HG03442 (cell line): ENCODE results near the gene HSDL1.

Experiments used
- ATAC-seq: cut with Tn5 transposase; IDR thresholded peaks from one replicate; pipeline ENCODE4 v1.9.1; 2021; ENCODE audit warnings: mild to moderate bottlenecking, moderate library complexity; ENCODE audit not compliant: unreplicated experiment

HSDL1 gene

DNA sequence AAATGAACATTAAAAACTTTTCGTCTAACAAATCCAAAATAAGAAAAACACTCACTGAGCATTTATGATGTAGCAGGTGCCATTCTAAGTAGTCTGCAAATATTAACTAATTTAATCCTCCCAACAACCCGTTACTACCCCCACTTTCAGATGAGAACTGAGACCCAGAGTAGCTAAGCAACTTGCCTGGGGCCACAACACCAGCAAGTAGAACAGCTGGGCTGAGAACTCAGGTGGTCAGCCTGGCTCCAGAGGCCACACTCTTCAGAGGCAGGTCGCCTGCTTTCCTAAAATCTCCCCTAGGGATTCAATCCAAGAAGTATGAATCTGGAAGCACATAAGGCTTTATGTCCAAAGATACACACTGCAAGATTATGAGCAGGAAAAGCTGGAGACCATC lies 34.5 kb downstream of the HSDL1 start:
- ATAC-seq: no peak

DNA sequence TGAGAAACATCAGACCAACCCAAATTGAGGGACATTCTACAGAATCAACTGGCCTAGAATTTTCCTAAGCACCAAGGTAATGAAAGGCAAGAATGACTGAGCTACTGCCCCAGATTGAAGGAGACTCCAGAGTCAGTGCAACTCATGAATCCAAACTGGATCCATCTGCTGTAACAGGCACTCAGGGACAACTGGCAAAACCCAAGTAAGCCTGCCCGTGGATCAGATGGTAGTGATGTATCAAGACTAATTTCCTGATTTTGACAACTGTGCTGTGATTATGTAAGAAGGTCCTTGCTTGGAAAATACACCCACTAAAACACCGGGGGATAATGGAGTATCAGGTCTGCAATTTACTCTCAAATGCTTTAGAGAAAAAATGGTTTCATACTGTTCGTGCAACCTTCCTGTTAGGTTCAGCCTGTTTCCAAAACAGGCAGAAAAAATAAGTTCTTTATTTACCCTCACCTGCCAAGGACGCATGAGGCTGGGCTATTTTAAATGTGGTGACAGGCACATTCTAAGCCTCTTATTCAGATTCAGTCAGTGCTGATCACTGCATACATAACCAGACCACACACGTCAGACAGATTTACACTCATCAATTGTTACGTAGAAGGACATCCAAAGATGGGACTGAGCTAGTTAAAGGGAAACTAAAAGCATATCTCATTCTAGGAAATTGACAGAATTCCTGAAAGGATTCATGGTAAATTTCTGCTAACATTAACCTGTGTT lies 35.2 kb downstream of the HSDL1 start:
- ATAC-seq: no peak

DNA sequence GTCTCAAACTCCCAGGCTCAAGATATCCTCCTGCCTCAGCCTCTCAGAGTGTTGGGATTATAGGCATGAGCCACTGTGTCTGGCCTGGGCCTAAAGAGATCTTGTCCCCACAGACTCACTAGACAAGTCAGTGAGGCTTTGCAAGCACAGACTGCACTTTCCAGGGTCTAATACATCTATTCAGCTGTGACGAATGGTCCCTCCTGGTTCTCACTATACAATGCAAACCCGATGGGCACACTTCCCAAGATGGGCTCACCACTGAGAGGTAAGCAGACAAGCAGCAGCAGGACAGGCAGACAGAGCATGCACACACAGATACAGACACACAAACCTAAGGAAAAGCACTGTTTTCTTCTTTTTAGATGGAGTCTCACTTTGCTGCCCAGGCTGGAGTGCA lies 37.1 kb downstream of the HSDL1 start:
- no peak for ATAC-seq

DNA sequence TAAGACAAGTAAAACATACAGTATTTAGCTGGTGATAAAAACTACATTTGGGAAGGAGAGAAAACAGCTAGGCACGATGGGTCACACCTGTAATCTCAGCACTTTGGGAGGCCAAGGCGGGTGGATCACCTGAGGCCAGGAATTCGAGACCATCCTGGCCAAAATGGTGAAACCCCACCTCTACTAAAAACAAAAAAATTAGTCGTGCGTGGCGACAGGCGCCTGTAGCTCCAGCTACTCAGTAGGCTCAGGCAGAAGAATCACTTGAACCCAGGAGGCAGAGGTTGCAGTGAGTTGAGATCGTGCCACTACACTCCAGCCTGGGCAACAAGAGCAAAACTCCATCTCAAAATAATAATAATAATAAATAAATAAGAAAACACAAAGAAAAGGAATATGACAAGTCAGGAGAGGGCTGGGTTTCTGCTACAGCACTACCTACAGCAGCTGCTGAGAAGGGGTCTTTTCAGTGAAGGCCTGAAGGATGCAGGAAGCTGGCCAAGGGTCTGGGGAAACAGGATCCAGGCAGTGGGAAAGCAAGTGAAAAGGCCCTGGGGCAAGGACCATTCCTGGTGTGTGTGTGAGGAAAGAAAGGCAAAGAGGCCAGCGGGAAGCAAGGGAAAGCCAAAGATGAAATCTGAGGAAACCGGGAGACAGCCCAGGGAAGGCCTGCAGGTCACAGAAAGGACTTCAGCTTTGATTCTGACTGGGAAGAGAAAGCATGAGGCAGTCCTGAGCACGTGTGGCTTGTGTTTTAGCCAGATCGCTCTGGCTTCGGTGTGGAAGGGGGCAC lies 38.8 kb downstream of the HSDL1 start:
- no peak for ATAC-seq

DNA sequence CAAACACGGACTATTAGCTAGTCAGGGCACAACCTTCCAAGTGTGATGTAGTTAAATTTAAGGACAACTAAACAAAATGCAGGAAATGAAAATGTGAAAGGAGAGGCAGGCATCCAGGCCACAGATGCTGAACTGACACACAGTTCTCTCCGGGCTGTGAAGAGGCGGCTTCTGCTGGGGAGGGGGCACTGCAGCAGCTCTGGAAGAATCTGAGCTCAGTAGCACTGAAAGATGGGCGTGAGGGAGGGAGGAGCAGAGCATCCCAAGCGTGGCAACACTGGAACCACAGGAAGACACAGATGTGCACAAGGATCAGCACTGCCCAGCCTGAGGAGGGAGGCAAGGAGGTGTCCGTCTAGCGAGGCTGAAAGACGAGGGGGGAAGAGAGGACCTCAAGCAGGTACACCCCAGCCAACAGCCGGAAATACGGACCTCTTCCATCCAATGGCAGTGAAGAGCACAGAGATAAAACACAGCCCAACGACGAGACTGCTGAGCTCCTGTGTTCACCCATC lies 39.6 kb downstream of the HSDL1 start:
- ATAC-seq: no peak

DNA sequence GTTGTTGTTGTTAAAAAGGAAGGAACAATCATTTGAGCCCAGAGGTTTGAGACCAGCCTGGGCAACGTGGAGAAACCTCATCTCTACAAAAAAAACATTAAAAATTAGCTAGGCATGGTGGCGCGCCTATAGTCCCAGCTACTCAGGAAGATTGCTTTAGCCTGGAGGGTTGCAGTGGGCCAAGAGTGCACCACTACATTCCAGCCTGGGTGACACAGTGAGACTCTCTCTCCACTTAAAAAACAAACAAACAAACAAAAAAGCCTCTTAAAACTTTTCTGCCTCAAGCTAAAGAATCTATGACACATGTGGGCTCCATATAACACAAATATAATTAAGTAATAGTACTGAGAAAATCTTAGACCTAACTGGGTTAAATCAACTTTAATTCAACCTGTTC lies 40.7 kb downstream of the HSDL1 start:
- no peak for ATAC-seq

DNA sequence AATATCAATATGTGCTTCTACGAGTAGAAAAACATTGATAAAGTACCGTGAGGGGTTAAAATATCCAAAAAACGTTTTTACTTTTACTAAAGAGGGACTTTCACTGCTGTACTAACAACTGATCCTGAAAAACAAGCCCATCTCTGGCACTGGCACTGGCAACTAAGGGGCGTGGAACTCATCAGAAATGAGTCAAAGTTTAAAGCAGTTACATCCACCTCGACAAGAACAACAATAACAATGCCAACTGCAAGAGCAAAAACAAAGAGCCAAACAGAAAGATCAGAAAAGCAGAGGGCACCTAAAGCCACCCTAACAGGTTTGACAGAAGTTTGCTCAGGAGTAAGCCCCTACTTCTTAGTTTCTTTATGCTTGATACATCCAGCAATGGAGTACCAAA lies 41.3 kb downstream of the HSDL1 start:
- no peak for ATAC-seq

DNA sequence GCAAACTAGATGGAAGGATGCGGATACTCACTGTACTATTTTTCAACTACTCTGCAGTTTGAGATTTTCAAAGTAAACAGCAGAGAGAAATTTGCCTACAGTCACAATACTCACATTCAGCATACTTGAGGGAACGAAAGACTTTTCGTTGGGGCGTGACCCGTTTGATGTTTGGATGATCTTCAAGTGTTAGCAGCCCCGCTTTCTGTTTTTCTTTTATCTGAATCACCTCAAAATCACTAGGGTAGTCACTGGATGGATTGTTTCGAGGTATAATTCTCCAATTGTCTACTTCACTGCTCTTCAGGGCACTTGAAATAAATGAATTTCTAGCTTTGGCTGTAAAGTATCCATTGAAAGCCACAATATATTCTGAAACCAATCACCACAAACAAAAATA lies 46.0 kb downstream of the HSDL1 start:
- ATAC-seq: no peak

DNA sequence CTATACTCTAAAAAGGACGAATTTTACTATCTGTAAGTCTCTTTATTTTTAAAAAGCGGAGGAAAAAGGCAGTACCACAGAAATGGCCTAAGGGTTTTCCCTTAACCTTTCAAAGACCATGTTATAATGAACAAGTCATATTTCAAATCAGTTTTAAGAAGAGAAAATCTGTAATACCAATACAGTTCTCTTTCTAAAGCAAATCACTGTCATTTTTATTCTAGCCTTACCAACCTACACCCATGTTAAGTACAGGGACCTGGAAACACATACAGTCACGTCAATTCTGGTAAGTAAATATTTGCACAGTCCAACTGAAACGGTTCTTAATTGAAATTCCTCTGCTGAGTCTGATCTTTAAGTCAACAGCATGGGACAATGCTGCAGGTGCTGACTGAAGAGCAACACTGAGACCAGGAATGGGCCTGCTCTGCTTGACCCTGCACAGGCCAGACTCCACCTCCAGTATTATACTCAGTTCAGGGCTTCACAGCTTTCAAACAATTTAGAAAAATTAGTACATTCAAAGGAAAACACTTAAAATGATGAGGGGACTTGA lies 48.5 kb downstream of the HSDL1 start:
- ATAC-seq: no peak

DNA sequence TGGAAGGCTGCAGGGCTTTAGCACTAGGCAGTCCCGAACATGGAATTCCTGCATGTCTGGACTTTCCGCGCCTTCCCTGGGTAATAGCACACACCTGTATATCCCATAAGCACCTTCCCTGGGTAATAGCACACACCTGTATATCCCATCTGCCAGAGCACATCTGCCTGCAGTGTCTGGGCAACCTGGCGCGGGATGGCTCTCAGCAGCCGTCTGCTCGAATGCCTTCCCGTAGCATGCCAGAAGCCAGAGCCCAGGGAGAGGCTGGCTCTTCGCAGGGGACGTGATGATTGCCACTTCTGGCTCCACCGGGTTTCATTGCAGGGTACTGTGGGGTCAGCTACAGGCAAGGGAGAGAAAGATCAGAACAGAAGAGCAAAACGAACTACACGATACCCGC lies 49.5 kb downstream of the HSDL1 start:
- no peak for ATAC-seq

DNA sequence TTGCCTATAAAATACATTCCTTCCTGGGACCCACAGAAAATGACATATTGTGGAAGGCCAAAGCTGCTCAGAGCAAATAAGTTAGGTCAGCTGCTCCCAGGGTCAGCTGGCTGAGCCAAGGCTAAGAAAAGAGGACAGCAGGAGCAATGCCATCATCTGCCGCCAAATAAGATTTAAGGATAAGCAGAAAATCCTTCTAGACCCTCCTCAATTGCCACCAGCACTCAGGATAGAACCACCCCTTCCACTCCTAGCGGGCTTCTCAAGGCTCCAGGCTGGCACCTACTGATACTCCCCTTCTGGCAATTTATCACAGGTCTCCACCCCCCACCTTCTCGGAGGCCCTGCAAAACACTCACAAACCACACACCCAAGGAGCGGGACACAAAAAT lies 51.1 kb downstream of the HSDL1 start:
- no peak for ATAC-seq

DNA sequence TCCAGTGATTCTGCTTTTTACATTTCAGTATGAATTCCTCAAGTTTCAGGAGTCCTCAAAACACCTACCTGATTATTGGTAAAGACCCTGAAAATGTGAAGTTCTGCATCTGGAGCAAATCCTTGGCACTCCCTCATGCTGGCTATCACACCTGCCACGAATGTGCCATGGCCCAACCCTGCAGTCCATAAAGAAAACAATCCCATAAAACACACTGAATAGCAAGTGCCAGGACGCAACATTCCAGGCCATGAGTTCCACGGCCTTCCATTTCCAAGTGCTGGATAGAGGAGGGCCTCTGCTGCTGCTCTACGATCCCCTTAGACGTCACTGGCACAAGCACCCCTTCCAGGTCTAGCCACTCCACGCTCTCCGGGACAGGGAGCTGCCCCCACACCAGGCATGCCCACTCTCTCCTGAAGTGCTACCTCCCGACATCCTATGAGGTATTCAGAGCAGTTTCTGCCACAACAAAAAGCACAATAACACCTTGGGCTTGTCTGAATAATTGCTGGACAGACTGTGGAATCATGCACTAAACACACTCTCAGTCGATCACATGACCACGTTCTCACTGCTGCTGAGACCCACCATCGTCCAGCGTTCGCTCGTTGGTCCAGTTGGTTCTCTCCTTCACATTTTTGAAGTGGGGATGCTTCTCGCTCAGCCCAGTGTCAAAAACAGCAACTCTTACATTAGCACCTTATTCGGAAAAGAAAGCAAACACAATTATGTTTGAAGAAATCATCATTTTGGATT lies 51.7 kb downstream of the HSDL1 start:
- ATAC-seq: no peak

DNA sequence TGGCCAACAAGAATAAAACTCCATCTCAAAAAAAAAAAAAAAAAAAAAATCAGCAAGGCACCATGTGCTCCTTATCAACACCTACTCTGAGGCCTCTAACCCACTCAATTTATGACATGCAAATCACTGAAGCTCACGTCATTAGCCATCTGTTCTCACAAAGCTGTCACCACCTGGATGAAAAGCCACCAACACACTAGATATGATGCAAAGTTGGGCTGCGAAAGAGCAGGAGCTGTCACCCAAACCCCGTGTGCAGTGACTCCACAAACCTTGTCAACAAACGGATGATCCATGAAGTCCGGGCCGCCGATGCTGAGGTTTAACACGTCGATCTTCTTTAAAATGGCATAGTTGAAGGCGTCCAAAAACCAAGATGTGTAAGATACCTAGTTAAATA lies 53.5 kb downstream of the HSDL1 start:
- ATAC-seq: no peak

DNA sequence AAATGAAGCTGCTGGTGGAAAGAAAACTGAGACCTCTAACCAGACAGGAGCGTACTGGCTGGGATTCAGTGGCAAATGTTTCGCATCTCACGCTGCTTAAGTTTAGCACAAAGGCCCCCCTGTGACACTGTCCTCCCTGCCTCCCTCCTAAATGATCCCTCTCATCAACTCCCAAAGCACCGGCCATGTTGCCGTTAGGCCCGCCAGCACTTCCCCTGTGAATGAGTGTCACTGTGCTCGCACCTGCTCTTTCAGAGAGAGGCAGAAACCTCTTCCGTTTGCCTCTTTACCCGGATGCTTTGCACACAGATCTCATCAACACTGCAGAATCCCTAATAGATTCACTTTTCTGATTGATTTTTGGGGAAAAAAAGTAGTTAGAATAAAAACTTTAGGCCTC lies 54.8 kb downstream of the HSDL1 start:
- no peak for ATAC-seq

DNA sequence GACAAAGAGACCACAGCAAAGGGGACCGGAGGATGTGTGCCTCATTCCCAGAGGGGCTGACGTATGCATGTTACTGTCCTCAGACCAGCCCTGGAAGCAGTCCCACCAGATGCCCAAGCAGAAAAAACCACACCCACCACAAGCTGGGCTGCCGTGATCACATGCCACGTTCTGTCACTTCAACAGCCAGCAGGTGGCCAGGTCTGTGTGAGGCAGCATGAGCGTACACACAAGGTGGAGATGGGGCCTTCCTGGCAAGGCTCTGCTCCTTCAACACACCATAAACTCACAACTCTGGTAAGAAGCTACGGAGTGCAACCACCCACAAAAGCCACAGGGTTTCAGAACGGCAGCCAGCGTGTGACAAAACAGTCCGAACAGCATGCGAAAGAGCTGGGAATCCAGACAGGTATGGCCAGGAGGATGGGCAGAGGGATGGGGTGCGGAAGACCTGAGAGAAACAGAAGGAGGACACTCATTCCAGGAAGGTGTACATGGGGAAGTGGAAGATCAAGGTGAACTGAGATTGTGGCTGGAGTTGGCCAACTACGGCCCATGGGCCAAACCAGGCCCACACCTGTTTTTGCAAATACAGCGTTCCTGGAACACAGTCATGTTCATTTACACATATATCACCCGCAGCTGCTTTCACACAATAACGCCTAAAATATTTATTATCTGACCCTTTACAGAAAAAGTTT lies 56.1 kb downstream of the HSDL1 start:
- ATAC-seq: peak; percentile 69

DNA sequence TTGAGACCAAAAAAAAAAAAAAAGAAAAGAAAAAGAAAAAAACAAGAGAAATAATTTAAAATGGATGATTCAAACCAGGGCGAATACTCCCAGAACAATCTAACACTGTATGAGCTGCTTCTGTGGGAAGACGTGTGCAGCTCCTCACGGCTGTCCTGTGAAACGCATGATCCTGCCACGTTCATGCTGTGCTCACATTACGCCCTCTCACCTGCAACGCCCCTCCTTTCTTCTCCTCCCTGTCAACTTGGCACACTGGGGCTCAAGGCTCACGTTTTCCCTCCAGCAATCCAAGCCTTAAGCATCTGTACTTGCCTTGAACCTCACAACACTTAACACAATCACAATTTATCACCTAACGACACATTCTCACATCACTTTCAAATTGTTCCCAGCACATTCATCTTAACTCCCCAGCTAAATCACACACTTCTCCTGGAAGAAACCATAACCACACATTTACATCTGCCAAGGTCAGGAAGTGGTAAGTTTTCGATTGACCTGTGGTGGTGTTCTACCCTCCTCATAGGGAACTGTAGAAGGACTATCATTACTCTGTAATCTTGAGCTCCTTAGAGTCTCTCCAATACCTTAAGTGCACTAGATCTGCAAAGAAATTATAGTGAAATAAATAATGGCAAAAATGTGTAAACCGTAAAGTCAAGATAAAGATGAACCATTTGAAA lies 57.4 kb downstream of the HSDL1 start:
- no peak for ATAC-seq

DNA sequence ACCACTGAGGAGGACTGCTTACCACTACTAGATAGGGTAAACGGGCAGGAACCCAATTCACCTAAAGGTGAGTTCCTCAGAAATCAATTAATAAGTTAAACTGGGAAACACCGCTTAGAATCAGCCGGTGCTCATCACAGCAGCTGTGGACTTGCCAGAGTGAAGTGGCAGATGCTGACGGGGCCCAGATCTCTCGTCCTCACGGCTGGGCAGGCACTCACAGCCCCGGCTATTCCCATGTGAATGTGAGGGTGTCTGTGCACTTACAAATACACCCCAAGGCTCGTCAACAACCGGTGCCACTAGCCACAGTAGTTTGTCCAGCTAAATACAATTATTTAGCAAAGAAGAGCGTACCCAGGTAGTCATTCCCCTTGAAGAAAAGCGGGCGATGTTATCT lies 58.0 kb downstream of the HSDL1 start:
- no peak for ATAC-seq

DNA sequence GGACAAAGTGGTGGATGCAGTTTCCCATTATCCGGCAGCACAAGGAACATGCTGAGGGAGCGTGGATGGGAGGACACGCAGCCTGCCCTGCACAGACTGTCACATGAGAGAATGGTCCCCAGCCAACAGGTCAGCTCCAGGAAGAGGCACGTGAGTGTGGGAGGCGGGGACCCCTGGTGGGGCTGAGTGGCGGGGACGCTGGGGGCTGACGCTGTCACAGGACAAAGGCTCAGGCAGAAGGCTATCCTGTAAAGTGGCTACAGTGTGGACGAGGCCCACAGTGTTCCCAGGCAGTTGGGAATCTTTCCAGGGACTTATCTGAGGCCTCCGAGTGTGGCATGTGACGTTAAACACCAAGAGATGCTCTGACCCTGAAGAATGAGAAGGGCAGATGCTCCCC lies 58.6 kb downstream of the HSDL1 start:
- ATAC-seq: no peak

DNA sequence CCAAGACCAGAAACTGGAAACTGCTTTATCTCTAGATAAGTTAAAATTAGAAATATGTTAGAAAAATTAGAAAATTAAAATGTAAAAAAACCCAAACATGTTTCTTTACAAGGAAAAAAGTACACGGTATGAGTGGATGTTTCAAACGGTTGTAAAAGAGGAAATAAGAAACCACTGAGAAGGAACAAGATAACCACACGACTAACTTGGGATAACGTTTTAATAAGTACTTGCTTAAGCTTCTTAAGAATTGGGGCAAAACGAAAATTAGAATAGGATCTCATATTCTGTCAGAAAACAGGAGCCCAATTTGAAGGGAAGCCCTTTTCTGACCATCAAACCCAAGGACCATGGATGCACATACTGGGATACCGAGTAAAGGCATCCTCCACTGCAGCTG lies 59.2 kb downstream of the HSDL1 start:
- no peak for ATAC-seq

DNA sequence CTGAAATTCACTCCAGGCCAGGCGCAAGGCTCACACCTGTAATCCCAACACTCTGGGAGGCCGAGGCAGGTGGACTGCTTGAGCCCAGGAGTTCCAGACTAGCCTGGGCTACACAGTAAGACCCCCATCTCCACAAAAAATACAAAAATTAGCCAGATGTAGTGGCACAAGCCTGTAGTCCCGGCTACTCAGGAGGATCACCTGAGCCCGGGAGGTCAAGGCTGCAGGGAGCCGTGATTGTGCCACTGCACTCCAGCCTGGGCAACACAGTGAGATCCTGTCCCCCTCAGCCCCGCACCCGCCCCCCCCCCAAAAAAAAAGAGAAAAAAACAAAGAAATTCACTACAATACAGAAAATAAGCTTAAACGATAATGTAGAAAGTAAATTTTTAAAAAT lies 59.7 kb downstream of the HSDL1 start:
- no peak for ATAC-seq
